Measurements from ENCODE around the gene ZNF30.

DNA sequence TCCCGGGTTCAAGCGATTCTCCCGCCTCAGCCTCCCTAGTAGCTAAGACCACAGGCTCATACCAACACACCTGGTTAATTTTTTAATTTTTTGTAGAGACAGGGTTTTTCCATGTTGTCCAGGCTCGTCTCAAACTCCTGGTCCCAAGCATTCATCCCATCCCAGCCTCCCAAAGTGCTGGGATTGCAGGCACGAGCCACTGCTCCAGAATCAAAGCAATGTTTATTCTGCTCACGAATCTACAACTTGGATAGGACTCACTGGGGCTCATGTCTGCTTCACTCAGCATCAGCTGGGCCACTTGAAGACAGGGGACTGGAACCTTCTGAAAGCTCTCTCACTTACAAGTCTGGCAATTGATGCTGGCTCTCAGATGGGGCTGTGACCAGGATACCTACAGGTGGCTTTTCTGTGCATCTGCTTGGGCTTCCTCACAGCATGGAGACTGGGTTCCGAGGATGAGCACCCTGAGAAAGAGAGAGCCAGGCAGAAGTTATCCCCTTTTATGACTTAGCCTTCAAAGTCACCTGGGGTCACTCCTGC, 45.5 kb downstream of the ZNF30 start:
- TF ChIP-seq ZNF274 (IDR thresholded peaks at IDR 0.05; ENCODE audit: low read depth, low read length) (no peak), YY1 (IDR thresholded peaks at IDR 0.05; ENCODE audit: insufficient read depth, insufficient read length) (no peak)
